ENCODE results near the gene THRSP. TPM values are rescaled to one million over a fixed set of nuclear protein-coding genes. Genes with fewer than 3 reads are reported as not detected.

The THRSP gene
- total RNA-seq, 1 experiment from 2014 or later = not detected

DNA sequence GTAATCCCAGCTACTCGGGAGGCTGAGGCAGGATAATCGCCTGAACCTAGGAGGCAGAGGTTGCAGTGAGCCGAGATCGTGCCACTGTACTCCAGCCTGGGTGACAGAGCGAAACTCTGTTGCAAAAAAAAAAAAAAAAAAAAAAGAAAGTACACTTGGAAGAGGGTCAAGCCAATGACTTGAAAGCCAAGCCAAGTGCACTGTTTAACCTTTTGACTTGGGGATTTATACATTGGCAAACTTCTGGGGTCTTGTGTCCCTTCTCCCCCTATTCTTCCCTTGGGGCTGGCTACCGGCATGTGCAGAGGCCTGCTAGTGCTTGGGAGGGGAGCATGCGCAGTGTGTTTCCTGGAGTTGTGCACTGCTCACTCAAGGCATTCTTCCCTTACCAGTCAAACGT, 14.3 kb upstream of the THRSP start:
- Mint-ChIP-seq H3K36me3 (ENCODE audit: insufficient read depth in 1 of 3, low read depth in 3 of 3) (no peaks in the 10 kb centered on the region; a peak in 2 of 7 replicates), H3K27ac (no peak overlapping the region), H3K4me1 (peaks cover 20 to 23% of the 10 kb centered on the region in 2 experiments), H3K4me3 (no peak overlapping the region), H3K9me3 (no peaks in the 10 kb centered on the region), H3K27me3 (ENCODE audit: low read depth) (peaks cover 7% of the 10 kb centered on the region)
- no peak overlapping the region for H3K4ac ChIP-seq (ENCODE audit: low read depth, low read length)
- H4K91ac ChIP-seq (ENCODE audit: insufficient read length, low read depth, low read length) = no peak overlapping the region
- no peak overlapping the region for H3K4me2 ChIP-seq (ENCODE audit: insufficient read depth, insufficient read length, low read length)
- H3K9ac ChIP-seq (ENCODE audit: extremely low read depth, insufficient read length, low read length) = no peak overlapping the region
- H3K56ac ChIP-seq (ENCODE audit: insufficient read length, low read depth, low read length) = no peak overlapping the region
- H2AK5ac ChIP-seq (ENCODE audit: insufficient read length, low read length) = no peak overlapping the region
- WGBS (ENCODE audit: extremely low coverage, insufficient read length, low lambda C conversion rate) = no CpG with 5 or more reads among the region's 8 CpGs
- no peak for TF ChIP-seq CTCF (conservative IDR thresholded peaks at IDR 0.05)
- no peak overlapping the region for H3K27ac ChIP-seq (ENCODE audit: insufficient read length, low read depth, low read length)
- no peak overlapping the region for H3K14ac ChIP-seq (ENCODE audit: insufficient read depth, low read length)
- H3K79me1 ChIP-seq (ENCODE audit: insufficient read depth, low read depth, low read length, poor library complexity, severe bottlenecking) = no peaks in the 10 kb centered on the region
- no peak overlapping the region for H2BK12ac ChIP-seq (ENCODE audit: insufficient read length, low read depth, low read length)
- no peak overlapping the region for H2BK120ac ChIP-seq (ENCODE audit: low read depth, low read length, poor library complexity, severe bottlenecking)
- H3K27me3 ChIP-seq (ENCODE audit: insufficient read depth, low read length) = no peaks in the 10 kb centered on the region
- H3K9me3 ChIP-seq (ENCODE audit: control insufficient read depth, low read depth, low read length) = no peaks in the 10 kb centered on the region
- no peak overlapping the region for H3K23ac ChIP-seq (ENCODE audit: insufficient read length, low read depth, low read length)
- H4K5ac ChIP-seq (ENCODE audit: insufficient read length, low read depth, low read length) = no peak overlapping the region
- no peak overlapping the region for H3K18ac ChIP-seq (ENCODE audit: insufficient read length, low read depth, low read length)
- H3K79me2 ChIP-seq (ENCODE audit: insufficient read depth, low read length) = no peaks in the 10 kb centered on the region
- H3K4me1 ChIP-seq (ENCODE audit: insufficient read depth, low read length) = peaks cover 5% of the 10 kb centered on the region; the same call in 1 of the 2 replicates
- H3T11ph ChIP-seq (ENCODE audit: low read length) = no peak overlapping the region
- no peaks in the 10 kb centered on the region for H4K20me1 ChIP-seq (ENCODE audit: control insufficient read depth, insufficient read depth, insufficient read length)
- no peak overlapping the region for H2BK20ac ChIP-seq (ENCODE audit: low read depth, low read length, poor library complexity, severe bottlenecking)
- DNase-seq = no peak
- no peaks in the 10 kb centered on the region for H3K23me2 ChIP-seq (ENCODE audit: insufficient read length, low read depth, low read length, poor library complexity, severe bottlenecking)
- H2BK15ac ChIP-seq (ENCODE audit: low read depth, low read length) = no peak overlapping the region
- no peak overlapping the region for H4K8ac ChIP-seq (replicated peaks; ENCODE audit: insufficient read length, low read depth, low read length)
- H2BK5ac ChIP-seq (ENCODE audit: insufficient read length, low read length) = no peak overlapping the region
- no peak overlapping the region for H2AFZ ChIP-seq (ENCODE audit: low read length)

All from H9 (cell line).